HepG2 (cell line): ENCODE measurements around the gene GFPT2. TPM values are rescaled to one million over a fixed set of nuclear protein-coding genes. Genes with fewer than 3 reads are reported as not detected.

Experiments used
- ATAC-seq: fragments of 200-7000 bp; cut with Tn5 transposase; 3 replicates; pipeline ENCODE4 v1.9.1; 2020; ENCODE audit warnings: mild to moderate bottlenecking, moderate library complexity
- BruUV-seq: library from RNA; stranded (reverse); fragments of 400-500 nt; replicated peaks from 2 replicates; lab custom pipeline; 2021; lab: Mats Ljungman, UMichigan
- CTCF ChIA-PET: fragments of 300-600 bp; formaldehyde crosslinking; extraction: SDS; loops from one replicate; lab custom pipeline; 2021; ENCODE audit warnings: low total read pairs, inconsistent platforms, low intra/inter-chr PET ratio; lab: Yijun Ruan, JAX
- POLR2A ChIA-PET: fragments of 350-600 bp; sonication (Branson Sonifier 250); formaldehyde crosslinking; loops from one replicate; lab custom pipeline; 2020; ENCODE audit warnings: antibody characterized with exemption, inconsistent platforms; lab: Yijun Ruan, JAX
- DNase-seq: peaks from one replicate; pipeline ENCODE4 v3.0.0-alpha.2; 2015; ENCODE audit warnings: low spot score
- FAIRE-seq: peaks from 3 replicates; lab custom pipeline; 2011; peaks lifted over from hg19 to GRCh38; lab: Jason Lieb, UNC
- H2AFZ ChIP-seq: one replicate; pipeline ENCODE4 v1.6.1; 2011; ENCODE audit warnings: low read length, inconsistent platforms
- H3K27ac ChIP-seq: fragments of 300-600 bp; 3 replicates; pipeline ENCODE4 v1.8.0; 2011; ENCODE audit warnings: mixed run types, mild to moderate bottlenecking, mixed read lengths, low read length, inconsistent platforms; ENCODE audit not compliant: insufficient read depth; ENCODE audit errors: extremely low read length
- H3K27me3 ChIP-seq, 2 experiments: fragments of 200-600 bp in 1 of 2; 2 replicates in 1 of 2; 3 replicates in 1 of 2; pipeline versions ENCODE4 v1.6.0 to v1.8.0; 2011; ENCODE audit warnings: low read length in 2 of 2, mild to moderate bottlenecking in 2 of 2, moderate library complexity in 2 of 2, inconsistent platforms in 1 of 2; ENCODE audit not compliant: insufficient read depth in 2 of 2, control insufficient read depth in 1 of 2
- H3K36me3 ChIP-seq, 2 experiments: fragments of 200-600 bp in 1 of 2; replicated peaks in 1 of 2; 2 replicates in 1 of 2; 3 replicates in 1 of 2; pipeline versions ENCODE4 v1.5.1 to v1.8.0; 2011; ENCODE audit warnings: low read length in 2 of 2, inconsistent platforms in 1 of 2; ENCODE audit not compliant: insufficient read depth in 2 of 2, control insufficient read depth in 1 of 2
- H3K4me1 ChIP-seq: 2 replicates; pipeline ENCODE4 v1.5.1; 2012; ENCODE audit warnings: low read length, inconsistent platforms; ENCODE audit not compliant: insufficient read depth
- H3K4me2 ChIP-seq: 2 replicates; pipeline ENCODE4 v1.6.0; 2011; ENCODE audit warnings: low read depth, low read length, inconsistent platforms
- H3K4me3 ChIP-seq, 3 experiments: fragments of 200-600 bp in 1 of 3; sonication (generic), shearing (Covaris generic) in 1 of 3; replicated peaks in 1 of 3; 2 replicates each; pipeline ENCODE4 v1.5.1; 2011 to 2016; ENCODE audit warnings: low read length in 3 of 3, inconsistent platforms in 2 of 3, low read depth in 2 of 3, mild to moderate bottlenecking in 2 of 3, control low read depth in 1 of 3, mixed read lengths in 1 of 3; ENCODE audit not compliant: insufficient read depth in 1 of 3
- H3K79me2 ChIP-seq: one replicate; pipeline ENCODE4 v1.6.1; 2011; ENCODE audit warnings: low read length, inconsistent platforms; ENCODE audit not compliant: insufficient read depth
- H3K9ac ChIP-seq: 2 replicates; pipeline ENCODE4 v1.6.0; 2011; ENCODE audit warnings: mild to moderate bottlenecking, low read depth, low read length, inconsistent platforms; ENCODE audit not compliant: insufficient read depth
- H3K9me3 ChIP-seq: 2 replicates; pipeline ENCODE4 v1.5.1; 2012; ENCODE audit warnings: mild to moderate bottlenecking, low read length
- H4K20me1 ChIP-seq: 2 replicates; pipeline ENCODE4 v1.6.0; 2011; ENCODE audit warnings: inconsistent platforms, mild to moderate bottlenecking, low read length, moderate library complexity; ENCODE audit not compliant: insufficient read depth
- ELK4 ChIP-seq: sonication (generic); formaldehyde crosslinking; IDR thresholded peaks from 2 replicates; pipeline ENCODE4 v1.9.0; 2021; ENCODE audit warnings: missing genetic modification reagents, borderline replicate concordance
- NFE2L1 ChIP-seq: sonication (generic); formaldehyde crosslinking; IDR thresholded peaks from 2 replicates; pipeline ENCODE4 v1.4.0; 2020; ENCODE audit warnings: missing genetic modification reagents, mild to moderate bottlenecking, borderline replicate concordance
- ZC3H4 ChIP-seq: sonication (generic); formaldehyde crosslinking; IDR thresholded peaks from 2 replicates; pipeline ENCODE4 v1.4.0; 2020; ENCODE audit warnings: missing genetic modification reagents, borderline replicate concordance
- ZNF296 ChIP-seq: sonication (generic); formaldehyde crosslinking; conservative IDR thresholded peaks from 2 replicates; pipeline ENCODE4 v1.5.0; 2020; ENCODE audit warnings: mild to moderate bottlenecking, missing genetic modification reagents
- ZNF484 ChIP-seq: sonication (generic); formaldehyde crosslinking; IDR thresholded peaks from 2 replicates; pipeline ENCODE4 v1.5.1; 2020; ENCODE audit warnings: mild to moderate bottlenecking, low read depth, missing genetic modification reagents, borderline replicate concordance
- WGBS: methylation state at CpG from one replicate; pipeline ENCODE4 v1.1.6; 2017; ENCODE audit warnings: low lambda C conversion rate; 5-methylcytosine and 5-hydroxymethylcytosine counted together
- in situ Hi-C: cut with HindIII; loops from 2 replicates; pipeline ENCODE4 v1.10.0; 2017; ENCODE audit warnings: low pct_unique_long_range_greater_than_20kb; ENCODE audit not compliant: extremely low pct_ligation_motif_present
- intact Hi-C: fragments of 100-400 bp; cut with micrococcal nuclease; formaldehyde crosslinking; loops from one replicate; pipeline ENCODE4 v1.10.0; 2022; ENCODE audit not compliant: unreplicated experiment
- polyA plus RNA-seq, 8 experiments: library from polyadenylated mRNA; depleted of rRNA in 3 of 8; stranded (reverse) in 7 of 8; unstranded in 1 of 8; fragments of >200 nt; fragmentation: Illumina TruSeq in 4 of 8; extraction: Trizol in 4 of 8; gene quantifications; 2 replicates each; pipeline versions ENCODE4 v1.2.1 to v1.2.3, GENCODE V29; 2011 to 2016; ENCODE audit warnings: low read depth in 4 of 8, missing spikeins in 1 of 8, mixed read lengths in 1 of 8; ENCODE audit not compliant: insufficient read depth in 1 of 8
- total RNA-seq, 5 experiments: library from RNA; depleted of rRNA; stranded (reverse); fragments of >200 nt; fragmentation: Illumina TruSeq; extraction: Trizol; gene quantifications; 2 replicates each; pipeline ENCODE4 v1.2.3, GENCODE V29; 2016; ENCODE audit warnings: low read depth in 1 of 5
- TF ChIP-seq, protein P1 (sequence below): sonication (generic); formaldehyde crosslinking; IDR thresholded peaks from one replicate; pipeline ENCODE4 v1.5.1; 2020; ENCODE audit warnings: mild to moderate bottlenecking, missing genetic modification reagents; ENCODE audit errors: not compliant biosample characterization
- TF ChIP-seq, protein P2 (sequence below): conservative IDR thresholded peaks from 2 replicates; pipeline ENCODE4 v1.6.1; 2018; ENCODE audit warnings: missing genetic modification reagents
- TF ChIP-seq, protein P3 (sequence below): sonication (generic); formaldehyde crosslinking; IDR thresholded peaks from 2 replicates; pipeline ENCODE4 v1.5.1; 2020; ENCODE audit warnings: missing genetic modification reagents, mild to moderate bottlenecking, borderline replicate concordance

GFPT2 gene
- total and polyA plus RNA-seq, 2 of the 13 experiments (the other 11 are each of a cell fraction or from before 2014, with no cell fraction given) = 0.18 TPM

DNA sequence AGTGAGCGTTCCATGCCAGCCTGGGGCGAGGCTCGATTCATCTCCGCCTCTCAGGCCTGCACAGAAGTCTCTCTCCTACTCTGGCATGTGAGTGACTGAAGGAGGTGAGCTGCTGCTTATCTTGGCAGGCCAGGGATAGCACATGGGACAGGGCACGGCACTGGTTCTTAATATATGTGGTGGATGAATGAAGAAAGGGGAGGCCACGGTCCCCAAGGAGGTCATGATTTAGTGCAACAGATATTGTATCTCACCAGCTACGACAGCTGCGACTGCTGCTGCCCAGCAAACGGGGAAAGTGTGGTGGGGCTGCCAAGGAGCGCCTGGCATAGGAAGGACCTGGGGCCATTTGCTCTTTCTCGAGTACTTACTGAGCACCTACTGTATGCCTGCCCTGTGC, 41.9 kb downstream of the GFPT2 start (continued):
- TF ChIP-seq, protein P1, sequence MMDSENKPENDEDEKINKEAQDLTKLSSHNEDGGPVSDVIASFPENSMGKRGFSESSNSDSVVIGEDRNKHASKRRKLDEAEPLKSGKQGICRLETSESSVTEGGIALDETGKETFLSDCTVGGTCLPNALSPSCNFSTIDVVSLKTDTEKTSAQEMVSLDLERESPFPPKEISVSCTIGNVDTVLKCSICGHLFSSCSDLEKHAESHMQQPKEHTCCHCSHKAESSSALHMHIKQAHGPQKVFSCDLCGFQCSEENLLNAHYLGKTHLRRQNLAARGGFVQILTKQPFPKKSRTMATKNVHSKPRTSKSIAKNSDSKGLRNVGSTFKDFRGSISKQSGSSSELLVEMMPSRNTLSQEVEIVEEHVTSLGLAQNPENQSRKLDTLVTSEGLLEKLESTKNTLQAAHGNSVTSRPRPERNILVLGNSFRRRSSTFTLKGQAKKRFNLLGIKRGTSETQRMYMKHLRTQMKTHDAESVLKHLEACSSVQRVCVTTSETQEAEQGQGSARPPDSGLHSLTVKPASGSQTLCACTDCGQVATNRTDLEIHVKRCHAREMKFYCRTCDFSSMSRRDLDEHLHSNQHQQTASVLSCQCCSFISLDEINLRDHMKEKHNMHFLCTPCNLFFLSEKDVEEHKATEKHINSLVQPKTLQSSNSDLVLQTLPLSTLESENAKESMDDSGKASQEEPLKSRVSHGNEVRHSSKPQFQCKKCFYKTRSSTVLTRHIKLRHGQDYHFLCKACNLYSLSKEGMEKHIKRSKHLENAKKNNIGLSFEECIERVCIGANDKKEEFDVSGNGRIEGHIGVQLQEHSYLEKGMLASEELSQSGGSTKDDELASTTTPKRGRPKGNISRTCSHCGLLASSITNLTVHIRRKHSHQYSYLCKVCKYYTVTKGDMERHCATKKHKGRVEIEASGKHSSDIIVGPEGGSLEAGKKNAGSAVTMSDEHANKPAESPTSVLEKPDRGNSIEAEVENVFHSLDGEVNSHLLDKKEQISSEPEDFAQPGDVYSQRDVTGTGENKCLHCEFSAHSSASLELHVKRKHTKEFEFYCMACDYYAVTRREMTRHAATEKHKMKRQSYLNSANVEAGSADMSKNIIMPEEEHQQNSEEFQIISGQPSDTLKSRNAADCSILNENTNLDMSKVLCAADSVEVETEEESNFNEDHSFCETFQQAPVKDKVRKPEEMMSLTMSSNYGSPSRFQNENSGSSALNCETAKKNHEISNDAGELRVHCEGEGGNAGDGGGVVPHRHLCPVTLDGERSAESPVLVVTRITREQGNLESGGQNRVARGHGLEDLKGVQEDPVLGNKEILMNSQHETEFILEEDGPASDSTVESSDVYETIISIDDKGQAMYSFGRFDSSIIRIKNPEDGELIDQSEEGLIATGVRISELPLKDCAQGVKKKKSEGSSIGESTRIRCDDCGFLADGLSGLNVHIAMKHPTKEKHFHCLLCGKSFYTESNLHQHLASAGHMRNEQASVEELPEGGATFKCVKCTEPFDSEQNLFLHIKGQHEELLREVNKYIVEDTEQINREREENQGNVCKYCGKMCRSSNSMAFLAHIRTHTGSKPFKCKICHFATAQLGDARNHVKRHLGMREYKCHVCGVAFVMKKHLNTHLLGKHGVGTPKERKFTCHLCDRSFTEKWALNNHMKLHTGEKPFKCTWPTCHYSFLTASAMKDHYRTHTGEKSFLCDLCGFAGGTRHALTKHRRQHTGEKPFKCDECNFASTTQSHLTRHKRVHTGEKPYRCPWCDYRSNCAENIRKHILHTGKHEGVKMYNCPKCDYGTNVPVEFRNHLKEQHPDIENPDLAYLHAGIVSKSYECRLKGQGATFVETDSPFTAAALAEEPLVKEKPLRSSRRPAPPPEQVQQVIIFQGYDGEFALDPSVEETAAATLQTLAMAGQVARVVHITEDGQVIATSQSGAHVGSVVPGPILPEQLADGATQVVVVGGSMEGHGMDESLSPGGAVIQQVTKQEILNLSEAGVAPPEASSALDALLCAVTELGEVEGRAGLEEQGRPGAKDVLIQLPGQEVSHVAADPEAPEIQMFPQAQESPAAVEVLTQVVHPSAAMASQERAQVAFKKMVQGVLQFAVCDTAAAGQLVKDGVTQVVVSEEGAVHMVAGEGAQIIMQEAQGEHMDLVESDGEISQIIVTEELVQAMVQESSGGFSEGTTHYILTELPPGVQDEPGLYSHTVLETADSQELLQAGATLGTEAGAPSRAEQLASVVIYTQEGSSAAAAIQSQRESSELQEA = no peak
- no peak for TF ChIP-seq ZNF484 (CRISPR knock-in tag)

GRCh38 chr5:180306796-180307195, 46.3 kb downstream of the GFPT2 start:
- Histone ChIP-seq H3K36me3 (no peaks in the 10 kb centered on the region), H3K9ac (no peak overlapping the region), H3K4me2 (no peak overlapping the region), H3K4me3 (no peak overlapping the region), H3K27ac (no peak overlapping the region), H3K79me2 (no peaks in the 10 kb centered on the region), H2AFZ (no peak overlapping the region), H3K9me3 (no peaks in the 10 kb centered on the region), H3K27me3 (peaks cover 0 to 2% of the 10 kb centered on the region in 2 experiments; a peak in 2 of 5 replicates), H3K4me1 (peaks cover 34% of the 10 kb centered on the region), H4K20me1 (no peaks in the 10 kb centered on the region)
- ChIA-PET CTCF (no interaction called here), POLR2A (no interaction called here)
- 83% methylated on average over 1 of the region's 8 CpGs for WGBS
- BruUV-seq = no TSS peak
- in situ Hi-C loops (no loop called here), intact Hi-C loops (loop anchor here (10.0 kb wide), 1 partner anchor 578 kb away; no protein-coding TSS in a partner anchor)
- ATAC-seq = no peak
- no peak for DNase-seq
- no peak for FAIRE-seq
- TF ChIP-seq ZC3H4 (CRISPR knock-in tag) (no peak), ELK4 (CRISPR knock-in tag) (no peak), NFE2L1 (CRISPR knock-in tag) (no peak), ZNF296 (CRISPR knock-in tag) (no peak)
- TF ChIP-seq, protein P2, sequence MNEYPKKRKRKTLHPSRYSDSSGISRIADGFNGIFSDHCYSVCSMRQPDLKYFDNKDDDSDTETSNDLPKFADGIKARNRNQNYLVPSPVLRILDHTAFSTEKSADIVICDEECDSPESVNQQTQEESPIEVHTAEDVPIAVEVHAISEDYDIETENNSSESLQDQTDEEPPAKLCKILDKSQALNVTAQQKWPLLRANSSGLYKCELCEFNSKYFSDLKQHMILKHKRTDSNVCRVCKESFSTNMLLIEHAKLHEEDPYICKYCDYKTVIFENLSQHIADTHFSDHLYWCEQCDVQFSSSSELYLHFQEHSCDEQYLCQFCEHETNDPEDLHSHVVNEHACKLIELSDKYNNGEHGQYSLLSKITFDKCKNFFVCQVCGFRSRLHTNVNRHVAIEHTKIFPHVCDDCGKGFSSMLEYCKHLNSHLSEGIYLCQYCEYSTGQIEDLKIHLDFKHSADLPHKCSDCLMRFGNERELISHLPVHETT (CRISPR knock-in tag) = no peak
- TF ChIP-seq, protein P3, sequence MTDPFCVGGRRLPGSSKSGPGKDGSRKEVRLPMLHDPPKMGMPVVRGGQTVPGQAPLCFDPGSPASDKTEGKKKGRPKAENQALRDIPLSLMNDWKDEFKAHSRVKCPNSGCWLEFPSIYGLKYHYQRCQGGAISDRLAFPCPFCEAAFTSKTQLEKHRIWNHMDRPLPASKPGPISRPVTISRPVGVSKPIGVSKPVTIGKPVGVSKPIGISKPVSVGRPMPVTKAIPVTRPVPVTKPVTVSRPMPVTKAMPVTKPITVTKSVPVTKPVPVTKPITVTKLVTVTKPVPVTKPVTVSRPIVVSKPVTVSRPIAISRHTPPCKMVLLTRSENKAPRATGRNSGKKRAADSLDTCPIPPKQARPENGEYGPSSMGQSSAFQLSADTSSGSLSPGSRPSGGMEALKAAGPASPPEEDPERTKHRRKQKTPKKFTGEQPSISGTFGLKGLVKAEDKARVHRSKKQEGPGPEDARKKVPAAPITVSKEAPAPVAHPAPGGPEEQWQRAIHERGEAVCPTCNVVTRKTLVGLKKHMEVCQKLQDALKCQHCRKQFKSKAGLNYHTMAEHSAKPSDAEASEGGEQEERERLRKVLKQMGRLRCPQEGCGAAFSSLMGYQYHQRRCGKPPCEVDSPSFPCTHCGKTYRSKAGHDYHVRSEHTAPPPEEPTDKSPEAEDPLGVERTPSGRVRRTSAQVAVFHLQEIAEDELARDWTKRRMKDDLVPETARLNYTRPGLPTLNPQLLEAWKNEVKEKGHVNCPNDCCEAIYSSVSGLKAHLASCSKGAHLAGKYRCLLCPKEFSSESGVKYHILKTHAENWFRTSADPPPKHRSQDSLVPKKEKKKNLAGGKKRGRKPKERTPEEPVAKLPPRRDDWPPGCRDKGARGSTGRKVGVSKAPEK (CRISPR knock-in tag) = no peak
